Midbrain (tissue), 1 donor: ENCODE results near the gene GDF3.
"Not testable (repeated sequence)": the region's sequence is repeated elsewhere in the genome, so short reads cannot be mapped to it uniquely, and the experiment has no call there.

Experiments
- DNase-seq: peaks from one replicate; lab custom pipeline; 2025; lab: John Stamatoyannopoulos, UW

GDF3 gene

DNA sequence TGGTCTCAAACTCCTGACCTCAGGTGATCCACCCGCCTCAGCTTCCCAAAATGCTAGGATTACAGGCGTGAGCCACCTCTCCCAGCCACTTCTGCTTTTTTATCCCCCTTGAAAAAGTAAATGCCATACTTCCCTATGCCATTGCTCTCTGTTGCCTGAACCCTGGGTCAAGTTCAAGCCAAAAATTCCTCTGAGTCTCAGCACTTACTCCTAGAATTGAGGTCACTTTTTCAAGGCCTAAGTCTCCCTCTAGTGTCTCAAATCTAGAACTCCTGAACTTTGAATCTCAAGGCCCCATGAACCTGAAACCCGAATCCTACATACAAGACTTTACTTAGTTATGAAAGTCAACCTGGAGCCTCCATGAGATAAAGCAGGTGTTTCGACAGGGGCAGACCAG lies 28.4 kb downstream of the GDF3 start:
- DNase-seq, result no peak

DNA sequence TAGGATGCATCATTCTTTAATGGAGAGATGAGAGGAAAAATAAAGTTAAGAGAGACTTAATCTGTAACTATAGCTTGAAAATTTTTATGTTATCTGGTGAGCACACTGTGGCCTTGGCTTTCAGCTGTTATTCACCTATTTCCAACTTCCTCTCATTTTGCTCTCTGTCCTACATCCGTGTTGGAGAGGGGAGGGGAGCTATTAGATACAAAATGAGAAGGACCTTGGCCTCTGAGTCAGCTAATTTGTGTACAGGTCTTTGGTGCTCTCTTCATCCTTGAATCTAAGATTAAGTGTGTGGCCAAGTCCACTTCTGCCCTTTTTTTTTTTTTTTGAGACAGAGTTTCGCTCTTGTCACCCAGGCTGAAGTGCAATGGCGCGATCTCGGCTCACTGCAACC lies 29.0 kb downstream of the GDF3 start:
- DNase-seq, result no peak

DNA sequence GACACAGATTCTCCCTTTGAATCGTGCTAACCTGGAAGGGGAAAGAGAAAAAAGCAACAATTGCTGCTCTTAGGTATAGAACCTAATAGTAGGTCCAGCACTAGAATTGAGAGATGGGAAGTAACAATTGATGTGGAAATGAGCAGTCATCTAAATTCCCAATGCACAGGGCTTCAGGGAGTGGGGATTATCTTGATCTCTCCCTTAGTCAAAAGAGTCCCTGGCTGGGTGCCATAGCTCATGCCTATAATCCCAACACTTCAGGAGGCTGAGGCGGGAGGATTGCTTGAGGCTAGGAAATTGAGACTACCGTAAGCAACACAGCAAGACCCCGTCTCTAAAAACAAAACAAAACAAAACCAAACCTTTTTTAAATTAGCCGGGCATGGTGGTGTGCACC lies 33.8 kb downstream of the GDF3 start:
- no peak for DNase-seq

DNA sequence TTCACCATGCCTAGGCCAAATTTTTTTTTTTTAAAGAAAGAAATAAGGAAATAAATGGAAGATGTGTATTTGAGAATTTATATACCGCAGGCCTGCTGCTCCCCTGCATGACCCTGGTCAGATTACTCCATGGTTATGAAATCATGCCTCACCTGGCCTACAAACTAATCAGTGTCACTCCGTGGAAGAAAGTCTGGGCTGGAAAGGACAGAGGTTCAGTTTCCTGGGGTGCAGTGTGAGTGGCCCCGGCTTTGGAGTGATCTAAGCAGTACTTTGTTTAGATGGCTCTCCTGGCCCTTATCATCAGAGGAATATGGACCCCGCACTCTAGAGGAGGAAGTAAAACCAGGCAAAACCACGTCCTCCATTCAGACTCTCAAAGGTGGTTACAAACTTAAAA lies 39.5 kb downstream of the GDF3 start:
- DNase-seq, result no peak

DNA sequence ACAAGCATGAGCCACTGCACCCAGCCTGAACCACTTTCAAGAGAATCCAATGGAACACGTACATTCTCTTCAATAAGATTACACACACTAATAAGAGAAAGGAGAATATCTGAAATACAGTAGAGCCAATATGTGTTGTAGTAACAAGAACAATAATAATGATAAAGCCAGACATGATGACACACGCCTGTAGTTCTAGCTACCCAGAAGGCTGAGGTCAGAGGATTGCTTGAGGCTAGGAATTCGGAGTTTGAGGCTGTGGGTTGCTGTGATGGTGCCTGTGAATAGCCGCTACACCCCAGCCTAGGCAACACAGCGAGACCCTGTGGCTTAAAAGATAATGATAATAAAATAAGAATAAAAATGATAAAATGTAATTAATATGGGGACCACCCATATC lies 45.5 kb downstream of the GDF3 start:
- no peak for DNase-seq

DNA sequence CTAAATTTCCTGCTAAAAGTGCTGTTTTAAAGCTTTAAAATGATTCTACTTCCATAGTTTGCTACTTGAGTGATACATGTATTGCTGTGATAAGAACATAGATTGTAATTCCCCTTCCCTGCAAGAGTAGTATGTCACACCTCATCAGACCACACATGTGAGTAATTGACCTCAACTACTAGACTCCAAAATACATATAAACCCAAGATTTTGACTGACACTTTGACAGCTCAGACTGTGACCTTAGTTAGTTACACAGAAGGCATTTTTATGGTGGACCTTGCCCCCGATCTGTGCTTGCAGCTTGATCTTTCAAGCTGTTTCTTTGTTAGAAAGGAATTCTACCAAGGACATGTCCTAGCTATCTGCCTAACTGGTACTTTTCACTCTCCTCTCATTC lies 48.5 kb downstream of the GDF3 start:
- no peak for DNase-seq

DNA sequence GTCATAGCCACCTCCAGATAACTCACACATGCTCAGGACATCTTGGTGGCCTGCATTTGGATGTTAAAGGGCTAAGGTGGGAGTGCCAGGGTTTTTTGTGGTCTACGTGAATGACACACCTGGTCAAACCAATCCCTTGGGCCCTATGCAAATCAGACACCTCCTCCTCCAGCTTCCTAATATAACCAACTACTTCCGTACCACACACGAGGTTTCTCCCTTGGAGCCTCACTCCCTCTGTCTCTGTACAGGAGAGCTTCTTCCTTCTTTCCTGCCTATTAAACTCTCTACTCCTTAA lies 49.4 kb downstream of the GDF3 start:
- no peak for DNase-seq

DNA sequence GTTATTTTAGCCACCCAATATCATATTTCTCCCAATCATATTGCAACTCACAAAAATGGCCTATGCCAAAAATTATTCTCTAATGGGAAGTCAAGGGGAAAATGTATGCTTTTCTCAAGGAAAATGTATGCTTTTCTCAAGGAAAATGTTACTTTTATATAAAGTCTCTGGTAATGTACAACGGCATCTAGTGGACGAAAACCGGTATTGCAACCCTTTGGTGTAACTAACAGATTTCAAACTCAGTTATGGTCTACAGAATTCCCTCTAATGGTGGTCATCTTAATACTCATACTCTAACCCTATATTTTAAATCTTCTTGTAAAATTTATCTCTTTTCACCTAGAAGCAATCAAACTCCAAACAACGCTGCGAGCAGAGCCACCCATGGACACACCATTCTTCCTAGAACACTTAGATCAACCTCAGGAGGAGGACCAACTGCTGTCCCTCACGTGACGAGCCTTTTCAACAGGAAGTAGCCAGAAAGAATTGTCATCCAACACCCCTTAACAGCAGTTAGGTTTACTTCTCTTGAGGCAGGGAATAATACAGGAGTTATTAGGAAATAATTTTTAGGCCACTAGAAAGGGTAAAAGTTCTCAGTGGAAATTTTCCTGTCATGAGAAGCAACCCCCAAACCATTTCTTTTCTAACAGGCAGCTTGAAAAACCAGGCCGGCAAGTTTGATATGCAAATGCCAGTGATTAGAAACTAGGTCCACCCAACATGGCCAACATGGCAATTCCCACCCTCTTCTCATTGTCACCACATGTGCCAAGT lies 50.0 kb downstream of the GDF3 start:
- DNase-seq, result peak; percentile 43

DNA sequence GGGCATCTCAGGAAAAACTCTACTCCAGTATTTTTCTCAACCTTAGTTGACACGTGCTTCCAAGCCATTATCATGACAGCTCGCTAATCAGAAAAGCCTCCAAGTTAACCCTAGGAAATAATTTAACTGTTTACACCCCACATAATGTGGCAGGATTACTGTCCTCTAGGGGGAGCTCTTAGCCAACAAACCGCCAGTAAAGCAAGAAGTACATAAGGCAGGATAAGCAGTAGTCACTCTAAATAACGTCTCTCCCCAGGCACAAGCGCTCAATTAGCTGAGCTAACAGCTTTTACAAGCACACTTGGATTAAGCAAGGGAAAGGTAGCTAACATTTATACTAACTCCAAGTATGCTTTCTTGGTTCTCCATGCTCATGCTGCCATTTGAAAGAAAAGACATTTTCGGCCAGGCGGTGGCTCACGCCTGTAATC lies 52.7 kb downstream of the GDF3 start:
- no peak for DNase-seq

DNA sequence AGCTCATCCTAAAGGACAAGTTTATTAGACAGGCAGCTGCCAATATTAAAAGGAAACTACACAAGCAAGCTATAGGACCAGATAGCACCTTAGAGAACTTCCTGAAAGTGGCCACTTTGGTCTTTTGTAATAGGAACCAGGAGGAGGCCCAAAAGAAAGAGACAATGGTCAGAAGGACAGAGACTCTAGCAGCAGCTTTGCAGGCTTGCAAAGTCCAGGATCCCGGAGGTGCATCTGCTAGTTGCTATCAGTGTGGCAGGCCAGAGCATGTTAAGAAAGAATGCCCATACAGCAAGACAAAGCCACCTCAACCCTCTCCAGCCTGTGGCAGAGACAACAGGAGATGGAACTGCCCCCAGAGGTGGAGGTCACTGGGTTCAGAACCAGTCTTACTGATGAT lies 53.3 kb downstream of the GDF3 start:
- no peak for DNase-seq

DNA sequence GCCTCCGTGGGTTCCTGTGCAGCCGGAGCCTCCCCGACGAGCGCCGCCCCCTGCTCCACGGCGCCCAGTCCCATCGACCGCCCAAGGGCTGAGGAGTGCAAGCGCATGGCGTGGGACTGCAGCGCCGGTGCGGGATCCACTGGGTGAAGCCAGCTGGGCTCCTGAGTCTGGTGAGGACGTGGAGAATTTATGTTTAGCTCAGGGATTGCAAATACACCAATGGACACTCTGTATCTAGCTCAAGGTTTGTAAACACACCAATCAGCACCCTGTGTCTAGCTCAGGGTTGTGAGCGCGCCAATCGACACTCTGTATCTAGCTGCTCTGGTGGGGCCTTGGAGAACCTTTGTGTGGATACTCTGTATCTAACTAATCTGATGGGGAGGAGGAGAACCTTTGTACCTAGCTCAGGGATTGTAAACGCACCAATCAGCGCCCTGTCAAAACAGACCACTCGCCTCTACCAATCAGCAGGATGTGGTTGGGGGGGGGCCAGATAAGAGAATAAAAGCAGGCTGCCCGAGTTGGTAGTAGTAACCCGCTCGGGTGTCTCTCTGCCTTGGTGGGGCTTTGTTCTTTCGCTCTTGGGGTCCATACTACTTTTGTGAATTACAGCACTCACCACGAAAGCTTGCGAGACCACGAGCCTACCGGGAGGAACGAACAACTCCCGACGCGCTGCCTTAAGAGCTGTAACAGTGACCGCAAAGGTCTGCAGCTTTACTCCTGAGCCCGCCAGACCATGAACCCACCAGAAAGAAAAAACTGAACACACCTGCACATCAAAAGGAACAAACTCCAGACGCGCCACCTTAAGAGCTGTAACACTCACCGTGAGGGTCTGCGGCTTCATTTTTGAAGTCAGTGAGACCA lies 55.2 kb downstream of the GDF3 start:
- DNase-seq, result not testable (repeated sequence)
